Nucleus accumbens (tissue), 56 donors: ENCODE measurements around the gene ZPBP.
A peak's percentile ranks its signal among the peaks of the same experiment; 100 is the strongest.

Experiments
- DNase-seq, 56 donors: peaks; one replicate each; lab custom pipeline; 2025; lab: John Stamatoyannopoulos, UW

Gene ZPBP

GRCh38 chr7:50092579-50093491 is at the start of gene ZPBP:
ZPBP (minus strand) TSS chr7:50093246; CDS start chr7:50093194, 52 bp downstream.
- peak in 7 of 56 donors; percentile 11 to 26 (median 16) for DNase-seq

GRCh38 chr7:50142425-50143017 is 49.5 kb upstream of the ZPBP start:
- peak in 1 of 56 donors; percentile 17 for DNase-seq

GRCh38 chr7:50141854-50142253 is 48.8 kb upstream of the ZPBP start:
- no peak for DNase-seq

- DNase-seq, result no peak
Measured at GRCh38 chr7:50141131-50141530, 48.1 kb upstream of the ZPBP start.

- DNase-seq, result no peak
Measured at GRCh38 chr7:50140688-50141087, 47.6 kb upstream of the ZPBP start.

- DNase-seq, result no peak
Measured at GRCh38 chr7:50138101-50138500, 45.1 kb upstream of the ZPBP start.

- no peak for DNase-seq
Measured at GRCh38 chr7:50125766-50126165, 32.7 kb upstream of the ZPBP start.

- DNase-seq, result no peak
Measured at GRCh38 chr7:50121286-50121685, 28.2 kb upstream of the ZPBP start.

- DNase-seq, result no peak
Measured at GRCh38 chr7:50119815-50120637, 27.0 kb upstream of the ZPBP start.

- DNase-seq, result no peak
Measured at GRCh38 chr7:50112250-50112649, 19.2 kb upstream of the ZPBP start.

- DNase-seq, result no peak
Measured at GRCh38 chr7:50101873-50102272, 8.8 kb upstream of the ZPBP start.

- no peak for DNase-seq
Measured at GRCh38 chr7:50095634-50096033, 2.6 kb upstream of the ZPBP start.

GRCh38 chr7:50088463-50089129 is 4.5 kb downstream of the ZPBP start:
- DNase-seq, result no peak

GRCh38 chr7:50085344-50085743 is 7.7 kb downstream of the ZPBP start:
- DNase-seq, result no peak

GRCh38 chr7:50073093-50073492 is 20.0 kb downstream of the ZPBP start:
- DNase-seq, result no peak

GRCh38 chr7:50069613-50070012 is 23.4 kb downstream of the ZPBP start:
- peak in 2 of 56 donors; percentile 3 to 12 for DNase-seq

- DNase-seq, result peak in 4 of 56 donors; percentile 6 to 42 (median 14)
Measured at GRCh38 chr7:50068850-50069551, 24.0 kb downstream of the ZPBP start.

- no peak for DNase-seq
Measured at GRCh38 chr7:50068026-50068425, 25.0 kb downstream of the ZPBP start.

- DNase-seq, result no peak
Measured at GRCh38 chr7:50062951-50063350, 30.1 kb downstream of the ZPBP start.

- no peak for DNase-seq
Measured at GRCh38 chr7:50056131-50056530, 36.9 kb downstream of the ZPBP start.
